Dermis blood vessel endothelial cell (primary cell): ENCODE measurements around the gene PALLD. TPM values are rescaled to one million over a fixed set of nuclear protein-coding genes. Genes with fewer than 3 reads are reported as not detected.

Experiments used
- DNase-seq: peaks from one replicate; pipeline ENCODE4 v3.0.0; 2010
- total RNA-seq: library from RNA; depleted of rRNA; stranded (reverse); fragments of >200 nt; gene quantifications from 2 replicates; pipeline ENCODE4 v1.2.3, GENCODE V29; 2014

Gene PALLD
- total RNA-seq, 1 donor from 2014 or later, result 15.7 TPM

DNA sequence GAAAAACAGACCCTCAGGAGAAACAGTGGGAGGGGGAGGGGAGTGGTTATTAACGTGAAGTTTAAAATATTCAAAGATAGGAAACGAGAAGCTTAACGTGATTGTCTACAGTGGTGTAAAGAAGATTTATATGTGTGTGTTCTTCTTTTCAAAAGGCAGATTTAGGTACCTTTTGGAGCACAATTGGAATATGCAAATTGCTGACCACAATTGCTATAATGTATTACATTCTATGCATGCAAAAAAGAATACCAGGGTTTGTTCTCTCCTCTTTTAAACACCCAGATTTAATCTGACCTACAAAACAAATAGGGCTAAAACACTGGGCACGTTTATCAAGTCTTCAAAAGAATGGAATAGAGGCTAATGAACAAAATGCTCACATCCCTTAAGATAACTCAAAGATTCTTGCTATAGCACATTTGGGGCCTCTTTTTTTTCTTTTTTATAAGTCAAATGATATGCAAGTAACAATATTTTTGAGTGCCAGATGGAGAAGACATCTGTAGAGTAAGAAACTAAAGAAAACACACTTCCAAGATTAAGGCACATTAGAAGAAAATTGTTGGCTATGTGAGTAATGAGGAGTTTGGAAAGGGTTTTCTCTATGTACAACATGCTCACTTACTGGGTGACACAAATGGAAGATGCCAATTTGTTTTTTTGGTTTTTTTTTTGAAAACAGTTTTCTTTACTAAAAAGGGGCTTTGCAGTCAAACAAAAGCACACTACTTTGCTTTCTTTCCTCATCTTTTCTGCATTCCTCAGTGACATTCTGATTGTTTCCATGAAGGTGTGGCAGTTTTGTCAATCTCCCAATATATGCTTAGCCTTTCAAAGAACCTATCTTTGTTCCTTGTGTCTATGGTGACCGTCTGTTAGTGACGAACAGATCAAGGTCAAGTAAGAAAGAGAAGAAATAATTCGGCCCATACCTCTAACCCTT lies 240.3 kb downstream of the PALLD start:
- DNase-seq, result no peak

- DNase-seq, result no peak
Observed at GRCh38 chr4:168737806-168738172, 240.9 kb downstream of the PALLD start.

- peak; percentile 27 for DNase-seq
Observed at GRCh38 chr4:168739886-168740285, 243.0 kb downstream of the PALLD start.

GRCh38 chr4:168740691-168741090 lies 243.8 kb downstream of the PALLD start:
- DNase-seq, result no peak

DNA sequence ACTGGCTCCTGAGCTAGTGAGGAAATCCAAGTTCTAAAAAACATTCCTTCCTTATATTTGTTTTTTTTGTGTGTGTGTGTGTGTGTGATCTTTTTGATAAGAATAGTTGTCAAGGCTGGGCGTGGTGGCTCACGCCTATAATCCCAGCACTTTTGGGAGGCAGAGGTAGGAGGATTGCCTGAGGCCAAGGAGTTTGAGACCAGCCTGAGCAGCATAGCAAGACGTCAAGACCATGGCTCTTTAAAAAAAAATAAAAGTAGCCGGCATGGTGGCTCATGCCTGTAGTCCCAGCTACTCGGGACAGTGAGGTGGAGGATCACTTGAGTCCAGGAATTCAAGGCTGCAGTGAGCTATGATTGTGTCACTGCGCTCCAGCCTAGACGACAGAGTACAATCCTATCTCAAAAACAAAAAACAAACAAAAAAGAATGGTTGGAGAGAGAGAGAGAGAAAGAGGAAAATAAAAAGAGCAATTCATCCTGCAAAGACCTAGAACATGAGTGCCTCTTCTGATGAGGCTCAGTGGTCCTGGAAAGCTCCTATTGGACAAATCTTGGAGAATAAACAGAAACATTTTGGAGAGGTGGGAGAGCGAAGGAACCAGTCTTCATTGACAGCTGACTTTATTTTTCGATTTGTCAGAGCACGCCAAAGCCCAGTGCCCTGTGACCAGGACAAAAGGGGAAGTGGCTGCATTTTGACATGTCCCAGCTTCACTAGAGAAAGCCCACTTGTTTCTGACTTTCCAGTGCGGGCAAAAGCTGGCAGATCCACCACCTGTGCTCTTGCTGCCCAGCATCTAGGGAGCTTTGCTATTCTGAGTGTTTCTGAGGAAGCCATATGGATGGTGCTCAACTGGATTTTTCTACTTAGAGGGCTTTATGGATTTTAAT lies 244.7 kb downstream of the PALLD start:
- DNase-seq, result no peak

GRCh38 chr4:168743131-168743530 lies 246.3 kb downstream of the PALLD start:
- no peak for DNase-seq

DNA sequence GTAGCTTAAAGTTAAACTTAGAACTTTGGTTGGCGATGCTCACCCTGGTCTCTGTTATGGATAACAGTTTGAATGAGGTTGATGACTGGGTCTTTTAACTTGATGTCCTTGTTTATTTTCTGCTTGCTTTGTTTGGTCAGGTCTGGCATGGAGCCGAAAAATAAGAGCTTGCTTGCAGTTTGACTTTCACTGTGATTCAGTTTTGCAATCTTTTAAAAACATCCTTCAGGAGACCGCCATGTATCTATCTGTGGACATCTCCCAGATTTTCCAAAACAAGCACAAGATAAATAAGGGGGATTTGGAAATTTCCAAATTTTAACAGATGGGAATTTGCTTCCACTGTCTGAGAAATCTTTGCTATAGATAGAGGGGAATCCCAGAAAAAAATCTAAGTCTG lies 246.7 kb downstream of the PALLD start:
- DNase-seq, result peak; percentile 45

DNA sequence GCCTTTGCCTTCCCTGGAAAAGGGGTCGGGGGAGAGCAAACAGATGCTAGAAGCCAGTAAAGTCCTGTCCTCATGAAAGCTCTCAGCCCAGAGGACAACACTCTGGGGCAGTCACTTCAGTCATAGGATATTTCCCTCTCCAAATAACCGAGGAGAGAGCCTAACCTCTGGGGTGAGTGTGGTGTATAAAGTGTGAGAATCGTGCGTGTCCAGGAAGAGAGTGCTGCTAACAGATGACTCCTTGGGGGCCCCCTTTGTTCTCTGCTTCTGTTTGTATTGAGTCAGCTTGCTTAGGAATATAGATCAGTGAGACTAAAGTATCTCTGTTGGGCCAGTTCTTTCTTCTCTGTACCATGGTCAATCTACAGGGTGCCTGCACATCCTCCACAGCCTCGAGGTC lies 247.2 kb downstream of the PALLD start:
- DNase-seq, result peak; percentile 76

DNA sequence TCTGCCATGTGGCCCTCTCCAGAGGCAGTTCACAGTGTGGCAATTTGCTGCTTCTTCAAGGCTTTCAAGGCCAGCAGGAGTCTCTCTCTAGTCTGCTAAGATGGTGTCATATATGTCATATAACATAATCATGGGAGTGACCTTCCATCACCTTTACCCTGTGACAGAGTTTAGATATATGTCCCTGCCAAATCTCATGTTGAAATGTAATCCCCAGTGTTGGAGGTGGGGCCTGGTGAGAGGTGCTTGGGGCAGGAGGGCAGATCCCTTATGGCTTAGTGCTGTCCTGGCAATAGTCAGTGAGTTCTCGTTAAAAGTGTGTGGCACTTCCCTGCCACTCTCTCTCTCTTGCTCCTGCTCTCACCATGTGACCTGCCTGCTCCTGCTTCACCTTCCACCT lies 252.0 kb downstream of the PALLD start:
- DNase-seq, result no peak

GRCh38 chr4:168751263-168752225 lies 254.7 kb downstream of the PALLD start:
- no peak for DNase-seq

GRCh38 chr4:168755598-168756477 lies 259.0 kb downstream of the PALLD start:
- no peak for DNase-seq

GRCh38 chr4:168757500-168757899 lies 260.6 kb downstream of the PALLD start:
- DNase-seq, result no peak

DNA sequence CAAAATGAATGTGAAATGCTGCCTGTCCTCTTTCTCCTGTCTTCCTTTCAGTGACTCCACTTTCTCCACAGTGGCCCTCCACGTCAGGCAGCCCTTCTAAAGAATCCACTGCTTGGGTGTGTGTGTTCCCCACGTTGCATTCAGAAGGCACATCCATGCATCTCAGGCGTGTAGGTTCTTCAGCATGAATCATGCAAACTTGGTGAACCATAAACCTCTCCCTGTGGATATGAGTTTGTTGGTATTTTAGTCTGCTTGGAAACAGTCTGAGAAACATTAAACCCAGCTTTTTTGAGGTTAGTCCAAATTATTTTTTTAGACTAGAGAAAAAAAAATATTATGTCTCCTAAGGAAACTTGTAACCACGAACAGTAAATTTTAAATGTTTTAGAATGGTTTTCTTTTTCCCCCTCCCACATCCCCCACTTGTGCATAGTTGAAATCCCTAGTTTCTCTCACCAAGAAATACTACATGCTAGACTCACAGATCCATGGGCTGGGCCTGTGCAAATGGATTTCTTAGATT lies 261.6 kb downstream of the PALLD start:
- DNase-seq, result no peak

DNA sequence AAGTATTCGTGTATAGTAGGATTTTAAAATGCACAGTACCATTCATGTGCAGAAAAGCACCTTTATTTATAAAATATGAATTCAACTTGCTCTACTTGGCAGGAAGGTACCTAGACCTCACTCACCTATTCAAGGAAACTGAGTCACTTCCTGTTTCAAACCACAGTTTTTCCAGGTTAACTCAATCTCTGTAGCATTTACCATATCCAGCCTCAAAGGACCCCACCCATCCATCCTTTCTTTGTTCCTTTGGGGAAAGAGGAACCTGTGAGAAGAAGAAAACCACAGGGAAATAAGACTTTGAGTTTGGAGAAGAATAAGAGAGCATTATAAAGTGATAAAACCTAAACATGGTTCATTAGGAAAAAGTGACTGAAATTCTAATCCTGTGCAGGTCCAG lies 262.5 kb downstream of the PALLD start:
- DNase-seq, result no peak

DNA sequence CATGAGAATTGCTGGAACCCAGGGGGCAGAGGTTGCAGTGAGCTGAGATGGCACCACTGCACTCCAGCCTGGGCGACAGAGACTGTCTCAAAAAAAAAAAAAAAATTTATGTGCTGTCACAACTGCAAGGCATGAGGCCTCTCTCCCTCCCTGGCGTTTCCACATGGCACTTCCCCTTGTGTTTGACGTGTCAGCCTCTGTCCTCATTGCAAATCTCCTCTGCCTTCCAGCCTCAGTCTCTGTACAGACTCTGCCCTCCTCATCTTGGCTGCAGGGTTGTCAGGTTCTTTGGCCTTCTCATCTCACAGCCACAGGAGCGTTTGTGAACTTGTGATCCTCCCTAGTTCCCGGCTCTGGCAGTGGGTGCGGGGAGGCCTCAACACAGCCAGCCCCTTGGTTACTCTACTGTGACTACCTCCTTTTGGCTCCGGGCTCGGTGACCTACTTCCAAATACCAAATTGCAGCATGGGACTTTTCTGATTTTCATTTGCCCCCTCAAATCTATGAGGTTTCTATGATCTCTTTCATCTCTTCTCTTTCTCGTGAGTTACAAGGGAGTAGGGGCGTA lies 263.2 kb downstream of the PALLD start:
- DNase-seq, result no peak

DNA sequence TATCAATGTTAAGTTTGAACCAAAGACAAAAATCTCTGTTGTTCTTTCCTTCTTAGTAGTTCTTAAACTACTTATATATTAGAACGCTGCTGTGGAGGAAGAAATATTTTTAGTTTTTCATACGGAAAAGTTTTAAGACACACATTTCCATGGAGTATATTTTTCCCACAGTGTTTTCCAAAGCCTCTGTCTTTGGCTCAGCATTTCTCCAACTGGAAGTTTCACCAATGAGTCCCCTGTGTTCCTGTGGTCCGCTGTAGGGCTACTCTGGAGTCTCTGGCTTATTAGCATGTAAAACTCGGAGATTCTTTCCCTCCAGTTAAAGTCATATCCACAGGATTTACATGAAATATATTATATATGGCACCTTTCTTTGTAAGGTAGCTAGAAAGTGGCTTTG lies 264.2 kb downstream of the PALLD start:
- DNase-seq, result no peak

DNA sequence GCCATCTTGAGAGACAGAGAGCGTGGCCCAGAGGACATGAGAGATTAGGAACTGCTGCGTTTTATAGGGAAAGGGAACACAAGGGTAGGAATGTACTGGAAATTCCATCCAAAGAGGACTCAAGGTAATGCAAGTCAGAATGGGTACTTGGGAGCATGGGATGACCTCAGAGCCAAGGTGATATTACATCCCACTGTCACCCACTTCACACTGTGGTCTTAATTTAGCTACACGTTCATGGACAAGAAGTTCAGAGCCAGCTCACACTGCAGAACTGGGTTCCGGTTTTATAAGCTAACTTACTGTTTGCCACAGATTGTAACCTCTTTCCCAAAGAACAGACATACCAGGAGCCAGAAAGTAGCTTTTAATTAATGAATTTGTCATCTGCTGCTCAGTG lies 268.5 kb downstream of the PALLD start:
- DNase-seq, result no peak

GRCh38 chr4:168765726-168766125 lies 268.9 kb downstream of the PALLD start:
- peak; percentile 36 for DNase-seq

DNA sequence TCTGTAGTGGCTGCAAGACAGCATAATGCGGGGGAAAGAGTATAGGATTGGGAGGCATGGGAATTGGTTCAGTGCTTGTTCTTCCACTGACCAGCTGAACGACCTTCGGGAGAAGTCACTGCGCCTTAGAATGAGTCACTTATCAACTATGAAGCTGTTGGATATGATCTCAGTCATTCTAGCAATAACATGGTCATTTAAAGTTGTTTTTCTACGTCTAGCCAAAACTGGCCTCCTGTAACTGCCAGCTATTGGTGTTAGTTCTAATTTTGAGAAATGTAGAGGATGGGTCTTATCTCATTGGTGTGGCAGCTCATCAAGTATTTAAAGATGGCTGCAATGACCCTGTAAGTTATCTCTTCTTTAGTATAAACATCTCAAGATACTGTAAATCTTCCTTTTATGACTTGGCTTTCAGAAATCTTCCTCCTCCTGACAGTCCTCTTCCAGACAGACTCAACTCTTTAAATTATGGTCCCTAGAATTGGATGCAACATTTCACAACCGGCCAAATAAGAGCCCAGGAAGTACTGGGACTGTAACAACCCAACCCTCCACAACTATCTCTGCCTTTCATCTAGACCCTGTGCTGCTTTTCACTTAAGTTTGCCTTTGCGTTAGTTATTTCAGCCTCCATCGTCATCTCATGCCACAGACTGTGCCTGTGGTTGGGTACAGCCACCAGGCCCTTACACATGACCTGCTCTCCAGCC lies 269.9 kb downstream of the PALLD start:
- DNase-seq, result peak; percentile 75

GRCh38 chr4:168769416-168769815 lies 272.6 kb downstream of the PALLD start:
- peak; percentile 53 for DNase-seq
